Nephron (organoid): ENCODE results near the gene CDK4.

Experiments used
- H3K27ac Mint-ChIP-seq, 3 experiments: 2 replicates each; pipeline ENCODE4 v1.8.0; 2020; ENCODE audit warnings: mixed read lengths in 3 of 3, mild to moderate bottlenecking in 2 of 3, moderate library complexity in 1 of 3
- H3K27me3 Mint-ChIP-seq: 2 replicates; pipeline ENCODE4 v1.8.0; 2021; ENCODE audit warnings: low read depth, mild to moderate bottlenecking, moderate library complexity, mixed read lengths
- H3K36me3 Mint-ChIP-seq: 2 replicates; pipeline ENCODE4 v1.8.0; 2020; ENCODE audit warnings: low read depth, mixed read lengths
- H3K4me1 Mint-ChIP-seq: 2 replicates; pipeline ENCODE4 v1.8.0; 2020; ENCODE audit warnings: mixed read lengths
- H3K4me3 Mint-ChIP-seq, 3 experiments: 2 replicates each; pipeline ENCODE4 v1.8.0; 2020; ENCODE audit warnings: mild to moderate bottlenecking in 3 of 3, mixed read lengths in 3 of 3, moderate library complexity in 2 of 3
- H3K9me3 Mint-ChIP-seq: 2 replicates; pipeline ENCODE4 v1.8.0; 2020; ENCODE audit warnings: mixed read lengths
- CTCF ChIP-seq, 3 experiments: fragments of 200-600 bp; sonication (generic); IDR thresholded peaks; one replicate each; pipeline ENCODE4 v1.5.0; 2021; ENCODE audit warnings: antibody characterized with exemption in 3 of 3; ENCODE audit not compliant: unreplicated experiment in 3 of 3

CDK4 gene

GRCh38 chr12:57727758-57728395 lies 24.2 kb downstream of the CDK4 start:
- H3K4me3 Mint-ChIP-seq, result peak overlapping the region; percentile 48 to 70 (median 61)
- H3K4me1 Mint-ChIP-seq, result peaks cover 5% of the 10 kb centered on the region
- H3K9me3 Mint-ChIP-seq, result no peaks in the 10 kb centered on the region
- TF ChIP-seq CTCF (IDR thresholded peaks at IDR 0.05; ENCODE audit: unreplicated experiment in 3 of 3), result no peak
- H3K36me3 Mint-ChIP-seq, result peaks cover 12% of the 10 kb centered on the region
- peaks cover 96% of the 10 kb centered on the region for H3K27me3 Mint-ChIP-seq
- H3K27ac Mint-ChIP-seq, result no peak overlapping the region

- H3K4me1 Mint-ChIP-seq, result peaks cover 5% of the 10 kb centered on the region
- peak overlapping the region; percentile 55 to 70 (median 61) for H3K4me3 Mint-ChIP-seq
- no peaks in the 10 kb centered on the region for H3K9me3 Mint-ChIP-seq
- no peak for TF ChIP-seq CTCF (IDR thresholded peaks at IDR 0.05; ENCODE audit: unreplicated experiment in 3 of 3)
- peaks cover 92% of the 10 kb centered on the region for H3K27me3 Mint-ChIP-seq
- H3K36me3 Mint-ChIP-seq, result peaks cover 12% of the 10 kb centered on the region
- no peak overlapping the region for H3K27ac Mint-ChIP-seq
Observed at GRCh38 chr12:57726884-57727757, 25.0 kb downstream of the CDK4 start.

GRCh38 chr12:57726151-57726883 lies 25.8 kb downstream of the CDK4 start:
- no peaks in the 10 kb centered on the region for H3K9me3 Mint-ChIP-seq
- H3K4me1 Mint-ChIP-seq, result peaks cover 1% of the 10 kb centered on the region
- peaks cover 15% of the 10 kb centered on the region for H3K36me3 Mint-ChIP-seq
- H3K27ac Mint-ChIP-seq, result peak overlapping the region in 1 of 3 experiments; percentile 74
- H3K4me3 Mint-ChIP-seq, result peak overlapping the region; percentile 85 to 92 (median 90)
- TF ChIP-seq CTCF (IDR thresholded peaks at IDR 0.05; ENCODE audit: unreplicated experiment in 3 of 3), result peak; percentile 60 to 64 (median 62)
- peaks cover 84% of the 10 kb centered on the region for H3K27me3 Mint-ChIP-seq

- Mint-ChIP-seq H3K9me3 (no peaks in the 10 kb centered on the region), H3K4me3 (peak overlapping the region; percentile 85 to 92 (median 90)), H3K27me3 (peaks cover 79% of the 10 kb centered on the region), H3K27ac (peak overlapping the region in 1 of 3 experiments; percentile 74), H3K4me1 (no peaks in the 10 kb centered on the region), H3K36me3 (peaks cover 14% of the 10 kb centered on the region)
- TF ChIP-seq CTCF (IDR thresholded peaks at IDR 0.05; ENCODE audit: unreplicated experiment in 3 of 3), result no peak
Observed at GRCh38 chr12:57725851-57726150, 26.3 kb downstream of the CDK4 start.

- no peaks in the 10 kb centered on the region for H3K4me1 Mint-ChIP-seq
- no peaks in the 10 kb centered on the region for H3K9me3 Mint-ChIP-seq
- H3K36me3 Mint-ChIP-seq, result peaks cover 15% of the 10 kb centered on the region
- no peak overlapping the region for H3K27ac Mint-ChIP-seq
- H3K4me3 Mint-ChIP-seq, result peak overlapping the region; percentile 13 to 39 (median 38)
- TF ChIP-seq CTCF (IDR thresholded peaks at IDR 0.05; ENCODE audit: unreplicated experiment in 3 of 3), result no peak
- H3K27me3 Mint-ChIP-seq, result peaks cover 72% of the 10 kb centered on the region
Observed at GRCh38 chr12:57724936-57725740, 27.0 kb downstream of the CDK4 start.
